Raji (cell line): ENCODE measurements around the gene DNAH17.

Experiments
- POLR2A ChIP-seq: IDR thresholded peaks from 2 replicates; pipeline ENCODE4 v1.6.1; 2011; ENCODE audit warnings: low read depth, low read length, control low read depth; ENCODE audit not compliant: insufficient read depth

DNAH17 gene

GRCh38 chr17:78506454-78507309 is 70.5 kb downstream of the DNAH17 start:
- no peak for TF ChIP-seq POLR2A

GRCh38 chr17:78504156-78504925 is 72.9 kb downstream of the DNAH17 start:
- TF ChIP-seq POLR2A, result no peak

- TF ChIP-seq POLR2A, result no peak
These were observed 74.5 kb downstream of the DNAH17 start for GRCh38 chr17:78502611-78503148.

- TF ChIP-seq POLR2A, result no peak
These were observed 75.8 kb downstream of the DNAH17 start for GRCh38 chr17:78501241-78502036.

- TF ChIP-seq POLR2A, result no peak
These were observed 76.4 kb downstream of the DNAH17 start for GRCh38 chr17:78500806-78501205.

- TF ChIP-seq POLR2A, result no peak
These were observed 77.3 kb downstream of the DNAH17 start for GRCh38 chr17:78499715-78500540.

- no peak for TF ChIP-seq POLR2A
These were observed 78.3 kb downstream of the DNAH17 start for GRCh38 chr17:78498848-78499247.

- no peak for TF ChIP-seq POLR2A
These were observed 80.1 kb downstream of the DNAH17 start for GRCh38 chr17:78497115-78497540.

GRCh38 chr17:78496311-78496710 is 80.9 kb downstream of the DNAH17 start:
- no peak for TF ChIP-seq POLR2A

GRCh38 chr17:78495634-78496033 is 81.6 kb downstream of the DNAH17 start:
- no peak for TF ChIP-seq POLR2A

- TF ChIP-seq POLR2A, result no peak
These were observed 82.4 kb downstream of the DNAH17 start for GRCh38 chr17:78494696-78495330.

GRCh38 chr17:78493853-78494695 is 83.1 kb downstream of the DNAH17 start:
- no peak for TF ChIP-seq POLR2A

GRCh38 chr17:78493450-78493849 is 83.7 kb downstream of the DNAH17 start:
- no peak for TF ChIP-seq POLR2A

GRCh38 chr17:78492116-78492799 is 84.9 kb downstream of the DNAH17 start:
- no peak for TF ChIP-seq POLR2A
